GM23338 (cell line): ENCODE data around the gene NPC1L1. TPM values are rescaled to one million over a fixed set of nuclear protein-coding genes. Genes with fewer than 3 reads are reported as not detected.

ENCODE experiments used
- ATAC-seq: fragments of 200-7000 bp; cut with Tn5 transposase; 3 replicates; pipeline ENCODE4 v1.9.1; 2020
- DNase-seq: peaks from one replicate; pipeline ENCODE4 v3.0.0-alpha.2; 2015; ENCODE audit warnings: low spot score
- H2AFZ ChIP-seq: fragments of 200-600 bp; sonication (generic); 2 replicates; pipeline ENCODE4 v1.8.0; 2016; ENCODE audit warnings: antibody characterized with exemption, mild to moderate bottlenecking, moderate library complexity
- H3F3A ChIP-seq: fragments of 200-600 bp; sonication (generic); replicated peaks from 2 replicates; pipeline ENCODE4 v1.8.0; 2017; ENCODE audit warnings: antibody characterized with exemption, mixed run types, low read depth
- H3K27ac ChIP-seq: fragments of 200-600 bp; sonication (generic); 2 replicates; pipeline ENCODE4 v1.6.1; 2016; ENCODE audit warnings: low read depth
- H3K27me3 ChIP-seq: fragments of 200-600 bp; sonication (generic); 2 replicates; pipeline ENCODE4 v1.8.0; 2016; ENCODE audit warnings: mild to moderate bottlenecking, mixed run types, moderate library complexity; ENCODE audit not compliant: insufficient read depth
- H3K36me3 ChIP-seq: fragments of 200-600 bp; sonication (generic); 2 replicates; pipeline ENCODE4 v1.8.0; 2016; ENCODE audit warnings: mild to moderate bottlenecking; ENCODE audit not compliant: insufficient read depth
- H3K4me1 ChIP-seq: fragments of 200-600 bp; sonication (generic); 2 replicates; pipeline ENCODE4 v1.8.0; 2016; ENCODE audit warnings: mild to moderate bottlenecking, moderate library complexity; ENCODE audit not compliant: insufficient read depth
- H3K4me2 ChIP-seq: fragments of 200-600 bp; sonication (generic); 2 replicates; pipeline ENCODE4 v1.7.1; 2017; ENCODE audit warnings: mixed run types
- H3K4me3 ChIP-seq: fragments of 200-600 bp; sonication (generic); 2 replicates; pipeline ENCODE4 v1.6.1; 2016; ENCODE audit warnings: mixed run types
- H3K79me2 ChIP-seq: fragments of 200-600 bp; sonication (generic); replicated peaks from 2 replicates; pipeline ENCODE4 v1.8.0; 2017; ENCODE audit warnings: mild to moderate bottlenecking; ENCODE audit not compliant: insufficient read depth
- H3K9me2 ChIP-seq: fragments of 200-600 bp; sonication (generic); 2 replicates; pipeline ENCODE4 v1.8.0; 2017; ENCODE audit not compliant: insufficient read depth
- H4K20me1 ChIP-seq: fragments of 200-600 bp; sonication (generic); replicated peaks from 2 replicates; pipeline ENCODE4 v1.8.0; 2017; ENCODE audit warnings: mild to moderate bottlenecking; ENCODE audit not compliant: insufficient read depth
- H3K27ac Mint-ChIP-seq: 2 replicates; pipeline ENCODE4 v1.8.0; 2020; ENCODE audit warnings: inconsistent platforms, mild to moderate bottlenecking, moderate library complexity, mixed read lengths
- H3K27me3 Mint-ChIP-seq: 3 replicates; pipeline ENCODE4 v1.8.0; 2022; ENCODE audit warnings: low read depth, mild to moderate bottlenecking, moderate library complexity, mixed read lengths, inconsistent platforms; ENCODE audit not compliant: insufficient read depth, poor library complexity
- H3K36me3 Mint-ChIP-seq: 3 replicates; pipeline ENCODE4 v1.8.0; 2021; ENCODE audit warnings: low read depth, mild to moderate bottlenecking, inconsistent platforms, moderate library complexity, mixed read lengths
- H3K4me1 Mint-ChIP-seq: 3 replicates; pipeline ENCODE4 v1.8.0; 2020; ENCODE audit warnings: mild to moderate bottlenecking, inconsistent platforms, mixed read lengths
- H3K4me3 Mint-ChIP-seq: 3 replicates; pipeline ENCODE4 v1.8.0; 2021; ENCODE audit warnings: moderate library complexity, mild to moderate bottlenecking, inconsistent platforms, mixed read lengths
- H3K9me3 Mint-ChIP-seq: 3 replicates; pipeline ENCODE4 v1.8.0; 2020; ENCODE audit warnings: moderate library complexity, mild to moderate bottlenecking, inconsistent platforms, mixed read lengths
- CREB1 ChIP-seq: fragments of 250-450 bp; sonication (Bioruptor Pico); IDR thresholded peaks from 2 replicates; pipeline ENCODE4 v1.5.0; 2020; ENCODE audit warnings: low read depth, mild to moderate bottlenecking, moderate library complexity
- NANOG ChIP-seq: IDR thresholded peaks from 2 replicates; pipeline ENCODE4 v1.6.1; 2016; ENCODE audit warnings: antibody characterized with exemption, borderline replicate concordance
- POLR2AphosphoS5 ChIP-seq: IDR thresholded peaks from 2 replicates; pipeline ENCODE4 v1.6.1; 2016; ENCODE audit warnings: antibody characterized with exemption, low read depth
- STAT1 ChIP-seq: IDR thresholded peaks from one replicate; pipeline ENCODE4 v1.6.1; 2016; ENCODE audit warnings: antibody characterized with exemption; ENCODE audit not compliant: unreplicated experiment
- ZNF331 ChIP-seq: fragments of 250-450 bp; sonication (Bioruptor Pico); IDR thresholded peaks from 2 replicates; pipeline ENCODE4 v1.5.0; 2020; ENCODE audit warnings: low read depth, mild to moderate bottlenecking, moderate library complexity
- ZNF462 ChIP-seq: fragments of 250-450 bp; sonication (Bioruptor Pico); IDR thresholded peaks from 2 replicates; pipeline ENCODE4 v1.5.0; 2020; ENCODE audit warnings: mild to moderate bottlenecking, moderate library complexity
- polyA plus RNA-seq: library from polyadenylated mRNA; unstranded; fragments of >200 nt; fragmentation: Nextera tagmentation; extraction: Ambion mirVana; gene quantifications from 2 replicates; pipeline ENCODE4 v1.2.1, GENCODE V29; 2016
- total RNA-seq: library from RNA; depleted of rRNA; stranded (reverse); fragments of >200 nt; shearing (Covaris generic); gene quantifications from 2 replicates; pipeline ENCODE4 v1.2.3, GENCODE V29; 2014

The NPC1L1 gene
- total and polyA plus RNA-seq, 2 experiments from 2014 or later, result 0.03 TPM; not detected in 1

GRCh38 chr7:44531421-44532380 lies 9.4 kb downstream of the NPC1L1 start (continued):
- TF ChIP-seq ZNF462 (CRISPR knock-in tag) (no peak), ZNF331 (CRISPR knock-in tag) (no peak), NANOG (no peak), CREB1 (CRISPR knock-in tag) (no peak), POLR2AphosphoS5 (no peak)

DNA sequence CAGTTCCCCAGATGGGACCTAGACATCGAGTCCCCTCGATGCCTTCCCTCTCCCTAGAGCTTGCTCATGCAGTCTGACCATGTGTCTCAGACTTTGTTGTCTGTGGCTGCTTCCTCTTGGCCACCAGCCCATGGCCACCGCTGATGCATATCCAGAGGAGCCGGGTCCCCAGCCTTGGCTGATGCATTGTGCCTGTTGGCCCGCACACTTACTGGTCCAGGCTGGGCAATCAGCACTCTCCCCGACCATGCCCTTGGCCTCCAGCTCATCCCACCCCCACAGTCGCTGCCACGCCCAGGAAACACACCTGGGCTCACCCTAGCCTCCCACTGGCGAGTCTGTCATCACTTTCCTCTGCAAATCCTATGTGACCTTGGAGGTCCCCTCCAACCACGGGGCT lies 10.1 kb downstream of the NPC1L1 start:
- Mint-ChIP-seq H3K27ac (no peak overlapping the region), H3K36me3 (peaks cover 1% of the 10 kb centered on the region; the same call in 1 of the 3 replicates), H3K27me3 (peaks cover 10% of the 10 kb centered on the region), H3K4me3 (no peak overlapping the region), H3K9me3 (peaks cover 5% of the 10 kb centered on the region; the same call in 2 of the 3 replicates), H3K4me1 (no peaks in the 10 kb centered on the region; the same call in 2 of the 3 replicates)
- Histone ChIP-seq H3F3A (no peaks in the 10 kb centered on the region), H3K36me3 (no peaks in the 10 kb centered on the region), H3K9me2 (no peaks in the 10 kb centered on the region), H2AFZ (no peak overlapping the region), H3K27me3 (no peaks in the 10 kb centered on the region), H3K27ac (no peak overlapping the region), H3K4me3 (no peak overlapping the region), H4K20me1 (no peaks in the 10 kb centered on the region), H3K4me2 (no peak overlapping the region), H3K4me1 (no peaks in the 10 kb centered on the region), H3K79me2 (no peaks in the 10 kb centered on the region)
- ATAC-seq, result no peak
- no peak for TF ChIP-seq STAT1
- no peak for TF ChIP-seq CREB1 (CRISPR knock-in tag)
- no peak for TF ChIP-seq POLR2AphosphoS5
- DNase-seq, result no peak
